Lower leg skin (tissue), 3 donors: ENCODE measurements around the gene KRTAP1-4.
"Not testable (repeated sequence)": the region's sequence is repeated elsewhere in the genome, so short reads cannot be mapped to it uniquely, and the experiment has no call there.

ENCODE experiments used
- POLR2A ChIP-seq, 2 donors: fragments of 450-650 bp; IDR thresholded peaks; one replicate each; pipeline ENCODE4 v1.6.1; 2016 to 2017; ENCODE audit warnings: antibody characterized with exemption in 2 of 2, mild to moderate bottlenecking in 1 of 2, moderate library complexity in 1 of 2
- TF ChIP-seq, protein P1 (sequence below), 3 donors: fragments of 450-650 bp; IDR thresholded peaks; one replicate each; pipeline ENCODE4 v1.5.1; 2016; ENCODE audit warnings: antibody characterized with exemption in 3 of 3, mild to moderate bottlenecking in 3 of 3, moderate library complexity in 2 of 3

DNA sequence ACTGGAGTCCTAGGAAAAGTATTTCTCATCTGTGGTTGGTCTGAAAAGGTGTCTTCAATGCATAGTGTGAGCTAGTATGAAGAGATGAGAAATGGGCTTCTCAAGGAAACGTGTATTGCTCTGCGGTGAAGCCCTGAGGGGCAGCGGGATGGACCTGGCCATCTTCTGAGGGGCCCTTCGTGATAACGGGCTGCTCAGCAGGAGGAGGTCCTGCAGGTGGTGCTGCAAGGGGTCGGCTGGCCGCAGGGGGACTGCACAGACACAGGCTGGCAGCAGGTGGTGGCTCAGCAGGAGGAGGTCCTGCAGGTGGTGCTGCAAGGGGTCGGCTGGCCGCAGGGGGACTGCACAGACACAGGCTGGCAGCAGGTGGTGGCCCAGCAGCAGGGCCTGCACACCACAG, 24.6 kb upstream of the KRTAP1-4 start:
- TF ChIP-seq, protein P1, sequence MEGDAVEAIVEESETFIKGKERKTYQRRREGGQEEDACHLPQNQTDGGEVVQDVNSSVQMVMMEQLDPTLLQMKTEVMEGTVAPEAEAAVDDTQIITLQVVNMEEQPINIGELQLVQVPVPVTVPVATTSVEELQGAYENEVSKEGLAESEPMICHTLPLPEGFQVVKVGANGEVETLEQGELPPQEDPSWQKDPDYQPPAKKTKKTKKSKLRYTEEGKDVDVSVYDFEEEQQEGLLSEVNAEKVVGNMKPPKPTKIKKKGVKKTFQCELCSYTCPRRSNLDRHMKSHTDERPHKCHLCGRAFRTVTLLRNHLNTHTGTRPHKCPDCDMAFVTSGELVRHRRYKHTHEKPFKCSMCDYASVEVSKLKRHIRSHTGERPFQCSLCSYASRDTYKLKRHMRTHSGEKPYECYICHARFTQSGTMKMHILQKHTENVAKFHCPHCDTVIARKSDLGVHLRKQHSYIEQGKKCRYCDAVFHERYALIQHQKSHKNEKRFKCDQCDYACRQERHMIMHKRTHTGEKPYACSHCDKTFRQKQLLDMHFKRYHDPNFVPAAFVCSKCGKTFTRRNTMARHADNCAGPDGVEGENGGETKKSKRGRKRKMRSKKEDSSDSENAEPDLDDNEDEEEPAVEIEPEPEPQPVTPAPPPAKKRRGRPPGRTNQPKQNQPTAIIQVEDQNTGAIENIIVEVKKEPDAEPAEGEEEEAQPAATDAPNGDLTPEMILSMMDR (IDR thresholded peaks at IDR 0.05) = not testable (repeated sequence)
- not testable (repeated sequence) for TF ChIP-seq POLR2A (IDR thresholded peaks at IDR 0.05)
